NOMO-1 treated with DMSO at 0.1 percent for 48 hours (cell line): ENCODE results near the gene ERG.

Source experiments
- DNase-seq: peaks from one replicate; lab custom pipeline; 2025; ENCODE audit not compliant: unreplicated experiment; lab: John Stamatoyannopoulos, UW

The ERG gene

GRCh38 chr21:38475519-38475918 lies 22.8 kb downstream of the ERG start:
- no peak for DNase-seq

- no peak for DNase-seq
Measured at GRCh38 chr21:38474796-38475195, 23.5 kb downstream of the ERG start.

GRCh38 chr21:38474124-38474523 lies 24.2 kb downstream of the ERG start:
- no peak for DNase-seq

GRCh38 chr21:38472412-38473108 lies 25.7 kb downstream of the ERG start:
- DNase-seq, result no peak

- DNase-seq, result no peak
Measured at GRCh38 chr21:38471766-38472165, 26.5 kb downstream of the ERG start.

GRCh38 chr21:38470755-38471154 lies 27.5 kb downstream of the ERG start:
- DNase-seq, result peak; percentile 23

- no peak for DNase-seq
Measured at GRCh38 chr21:38469642-38470041, 28.6 kb downstream of the ERG start.

GRCh38 chr21:38468989-38469388 lies 29.3 kb downstream of the ERG start:
- DNase-seq, result no peak

- no peak for DNase-seq
Measured at GRCh38 chr21:38467911-38468310, 30.4 kb downstream of the ERG start.

- DNase-seq, result peak; percentile 82
Measured at GRCh38 chr21:38467374-38467773, 30.9 kb downstream of the ERG start.

GRCh38 chr21:38460171-38460742 lies 38.0 kb downstream of the ERG start:
- DNase-seq, result no peak

GRCh38 chr21:38459490-38459889 lies 38.8 kb downstream of the ERG start:
- no peak for DNase-seq

- DNase-seq, result no peak
Measured at GRCh38 chr21:38455403-38455802, 42.9 kb downstream of the ERG start.

- no peak for DNase-seq
Measured at GRCh38 chr21:38454702-38455101, 43.6 kb downstream of the ERG start.

- no peak for DNase-seq
Measured at GRCh38 chr21:38454161-38454560, 44.1 kb downstream of the ERG start.

GRCh38 chr21:38448671-38449385 lies 49.4 kb downstream of the ERG start:
- DNase-seq, result peak; percentile 14

- no peak for DNase-seq
Measured at GRCh38 chr21:38447611-38448010, 50.7 kb downstream of the ERG start.

- no peak for DNase-seq
Measured at GRCh38 chr21:38444691-38445090, 53.6 kb downstream of the ERG start.

GRCh38 chr21:38443110-38443509 lies 55.2 kb downstream of the ERG start:
- DNase-seq, result no peak

- no peak for DNase-seq
Measured at GRCh38 chr21:38441153-38441552, 57.1 kb downstream of the ERG start.

- no peak for DNase-seq
Measured at GRCh38 chr21:38440746-38441145, 57.5 kb downstream of the ERG start.

GRCh38 chr21:38439957-38440356 lies 58.3 kb downstream of the ERG start:
- peak; percentile 73 for DNase-seq
